ENCODE data around the gene ARHGEF39.

ARHGEF39 gene

DNA sequence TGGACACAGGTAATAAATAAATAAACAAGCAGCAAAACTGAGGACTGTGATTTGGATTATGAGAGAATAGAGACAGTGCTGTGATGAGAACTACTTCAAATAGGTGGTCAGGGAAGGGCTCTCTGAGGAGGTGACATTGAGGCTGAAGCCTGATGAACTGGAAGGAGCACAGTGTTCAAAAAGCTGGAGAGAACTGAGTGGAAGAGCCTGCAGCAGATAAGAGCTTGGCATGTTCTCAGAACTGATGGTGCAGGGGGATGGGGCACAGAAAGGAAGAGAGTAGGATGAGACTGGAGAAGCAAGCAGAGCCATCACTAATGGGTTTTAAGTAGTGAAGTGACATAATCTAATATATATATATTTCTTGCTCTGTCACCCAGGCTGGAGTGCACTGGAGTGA, 35.9 kb upstream of the ARHGEF39 start:
- DNase-seq (ENCODE audit: low spot score in 2 of 2) (no peak), ATAC-seq (ENCODE audit: low read depth) (no peak)
- Mint-ChIP-seq H3K9me3 (no peaks in the 10 kb centered on the region), H3K36me3 (peaks cover 24% of the 10 kb centered on the region), H3K4me3 (no peak overlapping the region), H3K27me3 (no peaks in the 10 kb centered on the region), H3K4me1 (peaks cover 6% of the 10 kb centered on the region), H3K27ac (no peak overlapping the region)

DNA sequence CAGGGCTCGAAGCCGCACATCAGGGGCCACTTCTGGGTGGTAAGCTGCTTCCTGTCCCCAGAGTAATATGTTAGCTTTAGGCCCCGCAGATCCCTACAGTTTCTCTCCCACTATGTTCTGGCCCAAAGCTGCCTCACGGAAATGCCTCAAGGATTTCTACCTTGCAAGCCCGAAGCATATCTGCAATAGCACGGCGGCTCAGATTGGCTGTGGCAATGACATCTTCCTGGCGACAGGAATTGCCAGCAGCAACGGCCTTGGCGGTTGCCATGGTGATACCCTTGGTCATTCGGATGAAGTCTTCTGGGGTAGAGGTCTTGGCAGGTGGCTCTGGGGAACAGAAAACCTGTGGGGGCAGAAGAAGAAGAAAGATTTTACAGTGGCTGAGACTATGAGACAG, 35.0 kb upstream of the ARHGEF39 start:
- Mint-ChIP-seq H3K27me3 (no peaks in the 10 kb centered on the region), H3K36me3 (peaks cover 23% of the 10 kb centered on the region), H3K27ac (no peak overlapping the region), H3K9me3 (no peaks in the 10 kb centered on the region), H3K4me3 (no peak overlapping the region), H3K4me1 (peaks cover 6% of the 10 kb centered on the region)
- no peak for DNase-seq (ENCODE audit: low spot score in 2 of 2)
- no peak for ATAC-seq (ENCODE audit: low read depth)

DNA sequence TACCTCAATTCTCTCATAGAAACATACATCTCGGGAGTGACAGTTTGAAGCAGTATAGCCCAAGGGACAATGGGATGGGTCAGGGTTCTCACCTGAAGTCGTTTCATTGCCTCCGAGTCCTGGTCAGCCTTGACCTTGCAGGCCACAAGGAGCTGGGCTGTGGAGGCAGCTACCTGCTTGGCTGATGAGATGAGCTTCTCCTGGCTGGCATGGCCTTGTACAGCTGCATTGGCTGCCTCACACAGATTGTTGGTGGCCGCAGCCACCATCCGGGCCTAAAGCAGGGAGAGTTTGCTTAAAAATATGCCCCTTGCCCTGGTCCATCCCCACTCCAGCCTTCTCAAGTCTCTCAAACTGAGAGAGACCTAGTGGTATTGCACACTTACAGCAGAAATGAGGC, 33.2 kb upstream of the ARHGEF39 start:
- ATAC-seq (ENCODE audit: low read depth): no peak
- Mint-ChIP-seq H3K36me3 (peaks cover 11% of the 10 kb centered on the region), H3K9me3 (no peaks in the 10 kb centered on the region), H3K4me3 (no peak overlapping the region), H3K4me1 (peaks cover 6% of the 10 kb centered on the region), H3K27ac (no peak overlapping the region), H3K27me3 (no peaks in the 10 kb centered on the region)
- no peak for DNase-seq (ENCODE audit: low spot score in 2 of 2)

- ATAC-seq (ENCODE audit: low read depth): no peak
- peak overlapping the region; percentile 2 for H3K27ac Mint-ChIP-seq
- H3K27me3 Mint-ChIP-seq: no peaks in the 10 kb centered on the region
- no peak overlapping the region for H3K4me3 Mint-ChIP-seq
- H3K36me3 Mint-ChIP-seq: peaks cover 4% of the 10 kb centered on the region
- no peak for DNase-seq (ENCODE audit: low spot score in 2 of 2)
- no peaks in the 10 kb centered on the region for H3K9me3 Mint-ChIP-seq
- peaks cover 6% of the 10 kb centered on the region for H3K4me1 Mint-ChIP-seq
These were observed 32.5 kb upstream of the ARHGEF39 start for GRCh38 chr9:35697486-35697885.

- Mint-ChIP-seq H3K9me3 (no peaks in the 10 kb centered on the region), H3K4me1 (peaks cover 6% of the 10 kb centered on the region), H3K27me3 (no peaks in the 10 kb centered on the region), H3K27ac (peak overlapping the region; percentile 2), H3K4me3 (no peak overlapping the region), H3K36me3 (peaks cover 4% of the 10 kb centered on the region)
- ATAC-seq (ENCODE audit: low read depth): peak; percentile 96
- peak; percentile 57 to 58 for DNase-seq (ENCODE audit: low spot score in 2 of 2)
These were observed 31.7 kb upstream of the ARHGEF39 start for GRCh38 chr9:35696520-35697215.

DNA sequence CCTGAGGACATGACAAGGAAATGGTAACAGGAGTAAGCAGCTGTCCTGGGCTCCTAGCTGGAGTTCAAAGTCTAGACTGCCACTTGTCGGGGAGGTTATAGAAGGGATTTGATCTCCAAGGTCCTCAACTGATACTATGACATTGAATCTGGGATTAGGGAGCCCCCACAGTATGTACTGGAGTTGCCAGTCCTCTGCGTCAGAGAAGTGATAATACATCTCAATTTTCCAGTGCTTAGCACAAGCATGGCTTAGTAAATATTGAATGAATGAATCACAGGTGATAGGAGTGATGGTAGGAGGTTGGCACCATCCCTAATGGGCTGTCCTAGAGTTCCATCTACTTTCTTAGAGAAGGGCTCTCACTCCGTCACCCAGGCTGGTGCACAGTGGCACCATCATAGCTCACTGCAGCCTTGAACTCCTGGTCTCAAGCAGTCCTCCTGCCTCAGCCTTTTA, 31.0 kb upstream of the ARHGEF39 start:
- H3K4me1 Mint-ChIP-seq: peaks cover 8% of the 10 kb centered on the region
- ATAC-seq (ENCODE audit: low read depth) (no peak), DNase-seq (ENCODE audit: low spot score in 2 of 2) (no peak)
- no peak overlapping the region for H3K4me3 Mint-ChIP-seq
- peaks cover 4% of the 10 kb centered on the region for H3K36me3 Mint-ChIP-seq
- no peaks in the 10 kb centered on the region for H3K27me3 Mint-ChIP-seq
- H3K9me3 Mint-ChIP-seq: no peaks in the 10 kb centered on the region
- no peak overlapping the region for H3K27ac Mint-ChIP-seq

DNA sequence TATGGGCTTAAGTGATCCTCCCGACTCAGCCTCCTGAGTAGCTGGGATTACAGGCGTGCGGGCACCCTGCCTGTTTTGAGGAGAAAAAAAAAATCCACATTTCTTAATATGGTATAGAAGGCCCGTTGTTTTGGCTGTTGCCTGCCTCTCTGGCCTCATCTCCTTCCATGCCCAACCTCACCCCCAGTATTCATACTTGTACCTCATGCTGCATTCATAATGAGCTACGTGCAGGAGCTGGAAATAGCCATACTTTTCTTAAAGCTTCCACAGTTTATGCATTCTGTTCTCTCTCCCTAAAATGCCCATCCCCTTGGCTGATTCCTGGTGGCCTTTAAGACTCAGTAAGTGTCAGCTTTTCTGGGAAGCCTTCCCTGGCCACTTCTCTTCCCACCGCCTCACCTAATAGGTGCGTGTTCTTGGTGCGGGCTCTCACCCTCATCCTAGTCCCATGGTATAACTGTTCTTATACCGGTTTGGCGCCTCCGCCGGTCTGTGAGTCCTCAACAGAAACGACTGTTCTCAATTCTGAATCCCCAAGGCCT, 26.8 kb upstream of the ARHGEF39 start:
- no peak for ATAC-seq (ENCODE audit: low read depth)
- Mint-ChIP-seq H3K9me3 (no peaks in the 10 kb centered on the region), H3K27ac (peak overlapping the region; percentile 79), H3K4me3 (peak overlapping the region; percentile 95), H3K4me1 (peaks cover 13% of the 10 kb centered on the region), H3K27me3 (no peaks in the 10 kb centered on the region), H3K36me3 (no peaks in the 10 kb centered on the region)
- DNase-seq (ENCODE audit: low spot score in 2 of 2): no peak

GRCh38 chr9:35691334-35691650, 26.3 kb upstream of the ARHGEF39 start:
- H3K36me3 Mint-ChIP-seq: no peaks in the 10 kb centered on the region
- no peak for DNase-seq (ENCODE audit: low spot score in 2 of 2)
- peak; percentile 43 for ATAC-seq (ENCODE audit: low read depth)

DNA sequence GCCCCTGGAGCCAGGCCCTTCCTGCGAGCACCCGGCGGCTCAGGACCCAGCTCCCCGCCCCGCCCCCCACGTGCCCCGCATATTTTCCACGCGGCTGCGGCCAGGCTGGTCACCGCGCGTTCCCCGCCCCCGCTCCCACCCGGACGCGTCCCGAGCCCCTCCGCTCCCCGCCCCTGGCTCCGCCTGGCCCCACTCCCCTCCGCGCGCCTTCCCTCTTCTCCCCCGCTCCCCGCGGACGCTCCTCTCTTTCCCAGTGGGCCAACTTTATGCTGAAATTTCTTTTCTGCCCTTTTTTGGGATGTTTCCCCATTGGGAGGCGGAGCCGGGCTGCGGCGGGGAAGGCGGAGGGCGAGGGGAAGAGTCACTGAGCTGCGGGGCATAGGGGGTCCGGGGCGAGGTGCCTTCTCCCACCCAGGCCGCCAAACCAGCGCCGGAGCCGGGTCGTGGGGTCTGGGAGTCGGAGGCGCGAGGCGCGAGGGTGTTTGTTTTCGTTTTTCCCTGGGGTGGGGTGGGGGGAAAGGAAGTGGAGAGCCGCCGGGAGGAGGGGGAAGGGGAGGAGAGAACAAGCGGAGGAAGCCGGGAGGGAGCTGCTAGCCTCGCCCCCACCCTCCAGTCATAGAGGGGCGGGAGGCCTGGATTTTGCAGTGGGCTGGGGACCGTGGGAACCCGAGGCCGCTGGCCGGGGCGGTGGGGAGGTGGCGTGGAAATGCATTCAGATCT, 25.8 kb upstream of the ARHGEF39 start:
- peak overlapping the region; percentile 79 for H3K27ac Mint-ChIP-seq
- H3K9me3 Mint-ChIP-seq: no peaks in the 10 kb centered on the region
- H3K4me1 Mint-ChIP-seq: peaks cover 7% of the 10 kb centered on the region
- ATAC-seq (ENCODE audit: low read depth) (peak; percentile 42), DNase-seq (ENCODE audit: low spot score in 2 of 2) (peak in 1 of 2 donors; percentile 20)
- no peaks in the 10 kb centered on the region for H3K36me3 Mint-ChIP-seq
- peak overlapping the region; percentile 95 for H3K4me3 Mint-ChIP-seq
- H3K27me3 Mint-ChIP-seq: no peaks in the 10 kb centered on the region

More at GRCh38 chr9:35691334-35691650, 26.3 kb upstream of the ARHGEF39 start:
- Mint-ChIP-seq H3K27me3 (no peaks in the 10 kb centered on the region), H3K27ac (peak overlapping the region; percentile 79), H3K4me1 (peaks cover 7% of the 10 kb centered on the region), H3K4me3 (peak overlapping the region; percentile 95), H3K9me3 (no peaks in the 10 kb centered on the region)

- peak overlapping the region; percentile 79 for H3K4me3 Mint-ChIP-seq
- H3K9me3 Mint-ChIP-seq: no peaks in the 10 kb centered on the region
- ATAC-seq (ENCODE audit: low read depth) (peak; percentile 17), DNase-seq (ENCODE audit: low spot score in 2 of 2) (no peak)
- H3K36me3 Mint-ChIP-seq: no peaks in the 10 kb centered on the region
- H3K27me3 Mint-ChIP-seq: no peaks in the 10 kb centered on the region
- no peak overlapping the region for H3K27ac Mint-ChIP-seq
- peaks cover 7% of the 10 kb centered on the region for H3K4me1 Mint-ChIP-seq
These were observed 25.3 kb upstream of the ARHGEF39 start for GRCh38 chr9:35690294-35690613.

DNA sequence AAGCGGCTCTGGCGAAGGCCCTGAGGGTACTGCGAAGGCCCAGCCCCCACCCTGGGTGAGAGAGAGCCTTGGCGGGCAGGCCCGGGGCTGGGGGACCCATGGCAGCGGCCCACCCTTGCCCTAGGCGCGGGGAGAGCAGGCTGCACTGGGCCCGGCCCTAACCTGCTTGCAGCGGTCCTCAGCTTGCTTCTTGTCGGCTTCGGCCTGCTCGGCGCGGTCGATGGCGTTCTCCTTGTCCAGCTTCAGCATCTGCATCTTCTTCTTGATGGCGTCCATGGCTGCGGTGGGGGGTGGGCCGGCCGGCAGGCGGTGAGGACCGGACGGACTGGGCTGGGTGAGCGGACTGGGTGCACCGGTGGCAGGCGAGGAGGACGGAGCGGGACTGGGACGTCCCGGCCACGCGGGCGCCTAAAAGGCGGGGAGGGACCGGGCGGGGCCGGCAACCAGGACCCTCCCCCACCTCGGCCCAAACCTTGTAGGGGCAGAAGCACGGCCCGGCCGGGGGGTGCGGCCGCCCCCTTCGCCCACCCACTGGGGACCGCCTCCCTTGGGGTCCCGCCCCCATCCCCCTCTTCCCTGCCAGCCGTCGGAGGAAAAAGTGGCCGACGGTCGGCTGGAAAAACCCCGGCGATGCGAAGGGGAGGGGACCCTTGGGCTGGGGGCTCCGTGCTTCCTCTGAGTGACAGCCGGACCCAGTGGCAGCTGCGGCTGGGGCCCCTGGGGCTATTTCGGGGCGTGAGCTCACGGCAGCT, 24.7 kb upstream of the ARHGEF39 start, which contains the start of gene TPM2:
TSS of gene TPM2 (minus strand) at position 384 of the 752 bp plus-strand sequence. CDS start at position 276, 108 bp downstream.
- Mint-ChIP-seq H3K4me3 (peak within 1 kb of the TSS; percentile 95), H3K27me3 (no peaks in the 10 kb centered on the region), H3K36me3 (no peaks in the 10 kb centered on the region), H3K4me1 (peaks cover 7% of the 10 kb centered on the region), H3K9me3 (no peaks in the 10 kb centered on the region), H3K27ac (peak within 1 kb of the TSS; percentile 79)
- ATAC-seq (ENCODE audit: low read depth) (peak; percentile 27), DNase-seq (ENCODE audit: low spot score in 2 of 2) (no peak)

DNA sequence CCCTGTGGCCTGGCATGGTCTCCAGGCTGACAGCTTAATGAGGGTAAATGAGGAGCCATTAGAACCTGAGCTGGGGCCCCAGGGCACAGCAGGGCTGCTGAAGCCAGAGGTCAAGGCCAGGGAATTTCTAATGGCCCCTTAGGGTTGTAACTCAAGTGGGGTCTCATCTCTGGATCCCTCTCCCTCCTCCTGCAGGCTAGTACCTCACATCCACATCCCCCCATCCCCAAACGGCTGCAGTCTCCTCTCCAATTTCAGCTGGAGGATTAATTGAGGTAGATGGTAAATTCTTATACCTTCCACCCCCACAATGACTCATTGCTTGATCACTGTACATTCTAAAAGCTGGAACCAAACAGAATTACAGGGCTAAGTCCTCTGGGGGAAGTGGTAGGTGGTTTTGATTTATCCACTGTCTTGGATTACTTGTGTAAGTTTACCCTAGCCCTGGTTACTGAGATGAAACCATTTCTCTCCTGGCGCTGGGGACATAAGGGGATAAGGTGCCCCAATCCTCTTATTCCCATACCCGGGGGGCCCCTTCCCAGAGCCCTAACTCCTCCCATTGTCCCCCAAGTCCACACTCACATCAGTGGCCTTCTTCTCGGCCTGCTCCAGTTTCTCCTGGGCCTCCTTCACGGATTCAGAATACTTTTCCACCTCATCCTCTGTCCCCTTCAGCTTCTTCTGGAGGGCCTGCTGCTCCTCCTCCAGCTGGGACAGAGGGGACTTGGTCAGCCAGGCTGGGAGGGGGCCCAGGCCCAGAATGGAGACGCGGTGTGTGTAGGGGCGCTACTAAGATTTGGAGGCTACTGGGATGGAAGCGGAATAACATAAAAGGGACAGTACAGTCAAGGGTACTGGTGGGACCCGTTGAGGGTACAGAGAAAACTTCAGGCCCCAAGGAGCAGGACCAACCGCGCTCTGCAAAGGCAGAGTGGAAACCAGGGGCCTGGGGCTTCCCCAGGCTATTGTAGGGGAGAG, 23.9 kb upstream of the ARHGEF39 start:
- Mint-ChIP-seq H3K27ac (no peak overlapping the region), H3K9me3 (no peaks in the 10 kb centered on the region), H3K4me1 (peaks cover 7% of the 10 kb centered on the region), H3K4me3 (peak overlapping the region; percentile 63), H3K36me3 (no peaks in the 10 kb centered on the region), H3K27me3 (no peaks in the 10 kb centered on the region)
- DNase-seq (ENCODE audit: low spot score in 2 of 2) (no peak), ATAC-seq (ENCODE audit: low read depth) (no peak)

DNA sequence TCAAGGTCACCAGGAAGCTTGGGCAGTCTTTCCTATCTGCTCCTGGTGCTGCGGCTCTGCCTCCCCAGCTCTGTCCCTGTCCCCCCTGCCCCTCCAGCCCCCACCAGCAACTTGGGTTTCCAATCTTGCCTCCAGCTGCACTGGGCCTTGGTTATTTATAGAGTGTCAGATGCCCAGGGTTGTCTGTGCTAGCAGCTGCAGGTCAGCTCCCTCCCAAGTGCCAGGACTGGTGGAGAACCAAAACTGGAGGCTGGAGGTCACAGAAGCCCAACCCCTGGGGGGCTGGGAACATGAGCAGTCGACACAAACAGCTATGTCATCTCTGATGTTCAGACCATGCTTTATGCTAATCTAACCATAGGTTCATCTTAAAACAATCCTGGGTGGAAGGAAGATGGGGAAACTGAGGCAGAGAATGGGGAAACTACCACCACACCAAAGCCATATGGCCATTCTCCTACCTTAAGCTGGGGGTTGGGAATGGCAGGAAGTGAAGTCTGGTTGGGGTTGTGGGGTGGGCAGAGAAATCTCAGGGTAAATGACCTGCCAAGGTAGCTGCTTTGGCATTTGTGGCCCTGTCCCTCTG, 23.1 kb upstream of the ARHGEF39 start:
- DNase-seq (ENCODE audit: low spot score in 2 of 2) (no peak), ATAC-seq (ENCODE audit: low read depth) (no peak)
- H3K27me3 Mint-ChIP-seq: no peaks in the 10 kb centered on the region
- no peaks in the 10 kb centered on the region for H3K36me3 Mint-ChIP-seq
- H3K27ac Mint-ChIP-seq: no peak overlapping the region
- no peaks in the 10 kb centered on the region for H3K9me3 Mint-ChIP-seq
- no peak overlapping the region for H3K4me3 Mint-ChIP-seq
- H3K4me1 Mint-ChIP-seq: peaks cover 9% of the 10 kb centered on the region

Data from memory B cell (primary cell).